GM21723 (cell line): ENCODE results near the gene TLX3.

Source experiments
- ATAC-seq: cut with Tn5 transposase; IDR thresholded peaks from one replicate; pipeline ENCODE4 v1.9.1; 2021; ENCODE audit warnings: mild to moderate bottlenecking, moderate library complexity; ENCODE audit not compliant: unreplicated experiment

Gene TLX3

GRCh38 chr5:171300358-171300757 lies 8.7 kb upstream of the TLX3 start:
- no peak for ATAC-seq

- no peak for ATAC-seq
These were observed 2.9 kb upstream of the TLX3 start for GRCh38 chr5:171306166-171306565.

- no peak for ATAC-seq
These were observed 2.1 kb upstream of the TLX3 start for GRCh38 chr5:171306781-171307591.

GRCh38 chr5:171307789-171308452 lies 1.1 kb upstream of the TLX3 start:
- no peak for ATAC-seq

GRCh38 chr5:171309276-171310211 lies 496 bp downstream of the TLX3 start:
- ATAC-seq: no peak

GRCh38 chr5:171310212-171310818 lies 1.3 kb downstream of the TLX3 start:
- ATAC-seq: no peak

GRCh38 chr5:171310819-171311321 lies 1.8 kb downstream of the TLX3 start:
- no peak for ATAC-seq

GRCh38 chr5:171311322-171312077 lies 2.5 kb downstream of the TLX3 start:
- ATAC-seq: no peak

GRCh38 chr5:171312129-171312974 lies 3.3 kb downstream of the TLX3 start:
- ATAC-seq: no peak

- ATAC-seq: no peak
These were observed 4.6 kb downstream of the TLX3 start for GRCh38 chr5:171313481-171314206.

- ATAC-seq: no peak
These were observed 5.8 kb downstream of the TLX3 start for GRCh38 chr5:171314728-171315385.

- no peak for ATAC-seq
These were observed 6.4 kb downstream of the TLX3 start for GRCh38 chr5:171315386-171315891.

GRCh38 chr5:171315925-171316257 lies 6.8 kb downstream of the TLX3 start:
- no peak for ATAC-seq

- ATAC-seq: no peak
These were observed 7.4 kb downstream of the TLX3 start for GRCh38 chr5:171316258-171317121.

GRCh38 chr5:171317230-171317629 lies 8.2 kb downstream of the TLX3 start:
- no peak for ATAC-seq

GRCh38 chr5:171318026-171318425 lies 9.0 kb downstream of the TLX3 start:
- no peak for ATAC-seq

- no peak for ATAC-seq
These were observed 12.4 kb downstream of the TLX3 start for GRCh38 chr5:171321447-171321846.
